GM21526 (cell line): ENCODE data around the gene MEX3D.

ENCODE experiments used
- ATAC-seq: cut with Tn5 transposase; IDR thresholded peaks from one replicate; pipeline ENCODE4 v1.9.1; 2021; ENCODE audit warnings: moderate library complexity; ENCODE audit not compliant: unreplicated experiment, low FRiP score

Gene MEX3D

GRCh38 chr19:1598777-1599459 is 30.8 kb upstream of the MEX3D start:
- no peak for ATAC-seq

- ATAC-seq: no peak
These were observed 25.3 kb upstream of the MEX3D start for GRCh38 chr19:1593501-1593772.

- peak; percentile 60 for ATAC-seq
These were observed 24.8 kb upstream of the MEX3D start, which contains the start of gene MBD3 for GRCh38 chr19:1592755-1593500. TSS of gene MBD3 (minus strand) at chr19:1592865. CDS start at chr19:1592631, 234 bp downstream.

- ATAC-seq: peak; percentile 40
These were observed 24.1 kb upstream of the MEX3D start for GRCh38 chr19:1592024-1592754.

DNA sequence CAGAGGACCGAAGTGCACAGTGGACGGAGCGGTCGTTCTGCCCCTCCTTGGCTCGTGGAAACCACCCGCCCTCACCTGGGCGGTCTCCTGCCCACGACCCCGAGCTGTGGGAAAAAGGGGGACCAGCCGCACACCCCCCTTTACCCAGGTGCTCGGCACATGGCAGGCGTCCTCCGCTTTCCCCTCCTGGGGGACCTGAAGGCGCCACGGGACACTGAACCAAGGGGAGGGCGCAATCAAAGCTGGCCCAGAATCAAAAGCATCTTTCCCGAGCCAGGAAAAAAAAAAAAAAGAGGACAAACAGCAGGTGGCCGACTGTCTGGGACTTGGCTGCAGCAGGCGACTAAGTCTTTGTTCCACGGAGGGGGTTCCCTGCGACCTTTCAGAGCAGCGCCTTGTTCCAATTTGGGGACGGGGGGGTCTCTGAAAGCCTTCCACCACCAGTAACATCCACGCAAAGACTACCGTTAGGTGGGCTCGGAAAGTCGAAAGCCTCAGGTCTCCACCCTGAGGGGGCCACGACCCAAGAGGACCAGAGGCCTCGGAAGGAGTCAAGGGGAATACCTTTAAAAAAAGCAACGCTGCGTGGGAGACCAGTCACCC is 23.4 kb upstream of the MEX3D start:
- no peak for ATAC-seq

GRCh38 chr19:1590641-1591397 is 22.7 kb upstream of the MEX3D start:
- ATAC-seq: no peak

DNA sequence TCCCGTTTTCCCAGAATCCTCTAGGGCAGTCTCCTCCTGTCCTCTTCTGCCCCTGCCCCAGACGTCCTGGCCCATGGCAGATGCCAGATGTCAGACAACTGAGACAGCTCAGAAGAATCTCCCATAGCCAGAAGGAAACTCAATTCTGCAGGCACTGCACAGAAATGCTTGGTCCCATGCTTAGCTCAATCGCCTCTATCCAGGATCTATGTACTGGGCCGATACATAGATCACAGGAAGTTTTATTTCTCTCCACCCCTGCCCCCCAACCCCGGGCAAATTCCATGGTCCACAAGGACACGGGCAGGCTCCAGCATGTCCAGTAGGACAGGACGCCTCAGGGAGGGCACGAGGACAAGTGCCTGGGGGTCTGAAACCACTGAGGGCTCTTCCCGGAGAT is 19.7 kb upstream of the MEX3D start:
- ATAC-seq: no peak

DNA sequence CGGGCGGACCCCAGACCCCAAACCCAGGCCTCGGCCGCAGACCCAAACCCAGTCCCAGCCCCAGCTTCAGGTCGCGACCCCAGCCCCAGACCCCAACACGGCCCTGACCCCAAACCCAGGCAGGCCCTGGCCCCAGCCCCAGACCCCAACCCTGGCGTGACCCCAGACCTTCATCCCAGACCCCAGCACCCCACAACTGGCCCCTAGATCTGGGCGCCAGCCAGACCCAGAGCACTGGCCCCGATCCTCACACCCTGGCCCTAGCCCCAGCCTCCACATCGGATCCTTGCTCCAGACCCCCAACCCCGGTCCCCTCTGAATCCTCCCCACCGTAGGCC is 17.1 kb upstream of the MEX3D start:
- ATAC-seq: no peak

- ATAC-seq: no peak
These were observed 16.5 kb upstream of the MEX3D start for GRCh38 chr19:1584500-1585242.

GRCh38 chr19:1582201-1582600 is 14.1 kb upstream of the MEX3D start:
- no peak for ATAC-seq

- no peak for ATAC-seq
These were observed 12.8 kb upstream of the MEX3D start for GRCh38 chr19:1580957-1581356.

GRCh38 chr19:1580382-1580781 is 12.3 kb upstream of the MEX3D start:
- ATAC-seq: no peak

GRCh38 chr19:1579222-1579621 is 11.1 kb upstream of the MEX3D start:
- ATAC-seq: no peak

DNA sequence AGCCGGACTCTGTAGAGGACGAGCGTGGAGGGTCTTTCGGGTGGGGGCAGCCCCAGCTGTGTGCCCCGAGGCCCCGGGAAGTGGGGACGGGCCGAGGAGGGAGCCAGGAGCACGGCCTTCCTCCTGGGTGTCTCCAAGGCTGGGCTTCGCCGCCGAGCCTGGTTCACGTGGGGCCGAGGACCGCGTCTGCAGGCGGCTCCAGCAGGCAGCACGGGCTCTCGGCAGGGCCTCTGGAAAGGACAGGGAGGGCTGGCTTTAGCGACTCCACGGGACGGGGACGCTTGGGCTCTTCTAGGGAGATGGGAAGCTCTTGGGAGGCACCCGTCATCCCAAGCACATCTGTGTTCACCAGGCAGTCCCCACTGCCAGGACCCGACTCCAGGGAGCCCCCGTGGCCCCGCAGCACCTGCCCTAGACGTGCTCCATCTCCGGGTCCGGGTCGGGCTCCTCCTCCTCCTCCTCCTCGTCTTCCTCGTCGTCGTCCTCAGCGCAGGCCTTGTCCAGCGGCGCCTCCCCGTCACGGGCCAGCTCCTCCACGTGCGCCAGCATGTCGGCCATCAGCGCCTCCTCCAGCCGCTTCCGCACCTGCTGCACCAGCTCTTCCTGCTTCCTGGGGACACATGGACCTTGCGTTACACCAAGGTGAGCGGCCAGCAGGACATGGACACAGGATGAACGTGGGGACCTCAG is 9.9 kb upstream of the MEX3D start:
- ATAC-seq: no peak

- no peak for ATAC-seq
These were observed 9.2 kb upstream of the MEX3D start for GRCh38 chr19:1577090-1577928.

DNA sequence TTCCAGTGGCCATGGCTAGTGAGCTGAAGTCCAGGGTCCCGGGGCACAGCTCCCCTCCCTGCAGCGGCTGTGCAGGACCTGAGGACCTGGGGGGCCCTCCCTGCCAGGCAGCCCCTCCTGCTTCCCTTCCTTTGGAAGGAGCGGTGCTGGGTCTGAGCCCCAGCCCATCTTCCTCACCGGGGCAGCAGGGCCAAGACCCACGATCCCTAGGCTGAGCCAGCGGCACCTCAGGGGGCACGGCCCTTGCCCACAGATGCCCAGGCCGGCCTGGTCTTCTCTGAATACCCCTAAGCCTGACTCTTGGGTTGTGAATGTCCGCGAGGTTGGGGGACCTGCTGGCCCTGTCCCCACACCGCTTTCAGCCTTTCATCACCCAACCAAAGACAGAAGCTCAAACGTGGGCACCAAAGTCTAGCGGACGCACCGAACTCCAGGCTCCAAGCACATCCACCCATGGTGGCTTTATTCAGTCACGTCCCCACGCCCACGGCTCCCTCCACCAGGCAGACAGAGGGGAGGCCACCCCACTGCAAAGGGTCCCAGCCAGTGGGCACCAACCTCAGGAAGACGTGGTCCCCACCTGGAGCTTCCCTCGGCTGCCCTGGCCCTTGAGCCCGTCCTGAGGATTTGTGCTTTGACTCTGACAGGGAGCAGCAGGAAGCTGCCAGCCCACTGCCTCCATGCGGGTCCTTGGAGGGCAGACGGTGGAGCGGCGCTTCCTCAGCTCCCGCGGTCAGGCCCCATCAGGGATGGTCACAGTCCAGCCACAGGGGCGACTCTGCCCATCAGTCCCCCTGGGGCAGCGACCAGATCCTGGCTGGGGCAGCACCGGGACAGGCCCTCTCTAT is 8.3 kb upstream of the MEX3D start:
- no peak for ATAC-seq

- ATAC-seq: no peak
These were observed 7.5 kb upstream of the MEX3D start for GRCh38 chr19:1575323-1576241.
